ENCODE data around the gene SSBP2.

SSBP2 gene

DNA sequence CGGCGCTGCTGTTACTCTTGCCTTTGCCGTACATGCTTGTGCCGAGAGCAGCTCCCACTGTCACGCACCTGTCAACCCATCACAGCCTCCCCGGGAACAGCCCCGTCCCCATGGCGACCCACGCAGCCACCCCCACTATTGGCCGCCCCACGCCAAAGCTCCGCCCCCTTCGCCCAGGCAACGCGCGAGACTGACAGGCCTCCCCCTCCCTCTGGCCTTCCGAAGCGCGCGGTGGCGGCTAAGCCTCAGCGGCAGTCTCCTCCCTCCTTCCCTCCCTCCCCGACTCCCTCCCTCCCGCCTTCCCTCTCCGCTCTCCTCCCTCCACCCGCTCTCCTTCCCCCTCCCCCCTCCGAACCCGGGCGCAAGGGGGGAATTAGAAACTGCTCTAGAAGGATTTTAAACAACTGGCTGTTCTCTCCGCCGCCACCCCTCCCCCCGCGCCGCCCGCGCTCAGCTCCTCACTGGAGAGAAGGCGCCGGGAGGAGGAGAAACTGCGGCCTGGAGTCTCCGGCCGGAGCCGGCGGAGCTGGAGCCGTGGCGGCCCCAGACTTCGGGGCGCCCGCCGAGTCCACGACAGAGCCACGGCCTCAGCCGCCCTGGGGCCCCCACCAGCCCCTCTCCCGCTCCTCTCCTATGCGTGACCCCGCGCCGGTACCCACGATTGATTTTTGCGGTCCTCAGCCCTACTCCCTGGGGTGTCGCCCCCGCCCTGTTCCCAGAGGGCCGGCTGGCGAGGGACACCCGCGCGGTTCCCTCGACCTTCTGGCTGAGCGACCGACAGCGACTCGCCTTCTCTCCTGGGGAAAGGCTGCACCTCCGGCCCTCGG is at the start of gene SSBP2:
SSBP2 (minus strand) TSS at position 89 of the 827 bp plus-strand sequence; CDS start at position 34, 55 bp downstream.
- DNase-seq: peak; percentile 98

DNA sequence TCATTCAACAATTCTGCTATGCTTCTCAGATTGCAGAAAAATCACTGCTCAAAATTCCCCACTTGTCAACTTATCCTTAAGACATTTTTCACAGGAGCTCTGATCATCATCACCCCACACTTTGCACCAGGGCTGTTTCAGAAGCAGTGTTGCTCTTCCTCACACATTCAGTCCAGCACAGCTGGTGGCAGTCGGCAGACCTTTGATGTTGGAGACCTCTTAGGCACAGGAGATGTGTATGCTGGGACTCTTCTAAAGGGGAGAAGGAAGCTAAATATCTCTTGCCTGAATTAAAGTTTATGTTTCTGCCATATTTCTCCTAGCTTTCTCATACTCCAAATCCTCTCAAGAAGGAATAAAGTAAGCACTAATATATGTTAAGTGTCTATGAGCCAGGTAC is 44.8 kb upstream of the SSBP2 start:
- no peak for DNase-seq

DNA sequence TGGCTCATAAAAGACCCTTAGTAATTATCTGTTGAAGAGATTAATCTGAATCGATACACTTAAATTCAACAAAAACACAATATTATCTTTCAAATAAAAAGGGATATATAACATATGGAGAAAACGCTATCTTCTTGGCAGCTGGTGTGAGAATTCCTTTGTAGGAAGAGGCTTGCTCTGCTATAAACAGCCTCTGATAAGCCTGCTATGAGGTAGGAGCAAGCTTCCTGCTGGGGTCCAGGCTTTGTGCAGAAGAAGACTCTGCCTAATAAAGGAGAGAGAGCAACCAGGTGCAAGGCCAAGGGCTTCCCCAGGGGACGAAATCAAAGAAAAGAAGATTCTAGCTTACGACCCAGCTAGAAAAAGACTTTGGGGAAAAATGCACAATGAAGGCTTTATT is 43.3 kb upstream of the SSBP2 start:
- no peak for DNase-seq

DNA sequence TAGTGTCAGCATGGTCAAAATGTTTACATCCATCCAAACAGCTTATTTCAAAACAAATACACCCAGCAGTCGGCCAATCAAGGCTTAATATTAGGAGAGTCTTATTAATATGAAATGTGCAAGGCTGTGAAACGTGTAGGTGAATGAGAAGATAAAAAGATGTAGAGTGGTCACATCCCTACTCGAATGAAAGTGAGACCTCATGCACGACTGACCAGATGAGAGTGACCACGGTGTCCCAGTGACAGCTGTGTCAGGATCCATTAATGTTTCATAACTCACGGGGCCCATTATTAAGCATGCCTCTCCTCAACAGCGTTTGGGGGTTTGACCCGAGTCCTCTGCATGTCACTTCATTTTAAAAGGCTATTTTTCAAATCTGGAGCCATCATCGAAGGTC is 39.4 kb upstream of the SSBP2 start:
- no peak for DNase-seq

DNA sequence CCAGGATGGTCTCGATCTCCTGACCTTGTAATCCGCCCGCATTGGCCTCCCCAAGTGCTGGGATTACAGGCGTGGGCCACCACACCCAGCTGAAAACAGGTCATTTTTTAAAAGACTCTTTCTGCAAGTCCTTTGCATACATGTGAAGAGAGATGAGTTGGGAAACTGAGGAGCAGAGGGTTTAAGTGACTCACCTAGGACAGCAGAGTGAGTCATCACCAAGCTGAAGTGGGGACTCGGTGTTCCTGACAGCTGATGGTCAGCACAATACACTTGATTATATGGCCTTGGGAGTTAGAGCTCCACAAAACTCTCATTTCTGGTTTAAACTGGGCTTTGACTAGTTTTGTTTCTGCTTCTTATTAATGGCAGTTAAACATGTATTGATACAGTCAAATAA is 38.1 kb upstream of the SSBP2 start:
- DNase-seq: no peak

DNA sequence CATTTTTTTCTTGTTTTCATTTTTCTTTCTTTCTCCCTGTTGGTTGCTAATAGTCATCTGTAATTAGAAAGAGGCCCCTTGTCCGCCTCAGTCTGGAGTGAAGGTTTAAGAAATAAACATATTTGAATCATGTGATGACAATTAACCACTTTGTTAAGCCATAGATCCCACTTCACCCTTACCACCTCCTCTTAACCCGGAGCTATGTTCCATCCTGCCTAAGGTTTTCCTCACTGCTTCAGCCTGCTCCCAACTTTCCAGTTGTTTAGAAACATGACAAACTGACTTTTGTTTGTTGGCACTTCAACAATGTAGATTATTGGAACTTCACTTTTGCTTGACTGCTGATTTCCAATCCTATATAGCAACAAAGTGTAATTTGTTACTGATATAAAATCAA is 37.4 kb upstream of the SSBP2 start:
- DNase-seq: no peak

DNA sequence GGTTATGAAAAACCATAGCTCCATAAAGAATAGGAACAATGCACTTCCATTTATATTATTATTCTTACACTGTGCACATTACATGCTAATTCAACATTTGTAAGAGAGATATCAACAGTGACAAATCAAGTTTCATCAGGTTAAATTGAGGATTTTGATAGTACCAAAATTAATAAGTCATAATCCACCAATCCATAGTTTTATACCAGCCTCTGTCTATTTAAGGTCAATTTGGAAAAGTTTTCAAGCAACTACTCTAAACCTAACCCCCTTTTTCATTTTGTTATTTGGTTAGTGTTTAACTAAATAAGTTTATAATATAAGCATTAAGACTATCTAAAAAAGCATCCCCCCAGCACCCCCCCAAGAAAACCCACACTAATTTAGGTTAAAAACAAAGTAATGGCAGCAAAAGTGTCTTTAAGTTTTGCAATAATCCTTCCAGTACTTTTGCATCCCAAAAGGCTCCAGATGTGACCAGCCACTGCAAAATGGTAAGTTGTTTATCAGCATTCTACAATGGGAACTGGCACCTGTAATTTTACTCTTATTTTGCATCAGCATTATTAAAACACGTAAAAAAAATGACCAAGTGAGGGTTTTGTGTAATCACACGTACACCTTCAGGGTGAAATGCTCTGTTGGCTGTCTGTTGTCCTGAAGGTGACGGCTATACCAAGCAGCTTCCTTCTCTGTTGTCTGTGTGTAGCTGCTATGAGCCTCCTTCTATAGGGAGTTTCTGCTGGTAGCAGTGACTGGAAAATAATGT is 36.8 kb upstream of the SSBP2 start:
- DNase-seq: no peak

DNA sequence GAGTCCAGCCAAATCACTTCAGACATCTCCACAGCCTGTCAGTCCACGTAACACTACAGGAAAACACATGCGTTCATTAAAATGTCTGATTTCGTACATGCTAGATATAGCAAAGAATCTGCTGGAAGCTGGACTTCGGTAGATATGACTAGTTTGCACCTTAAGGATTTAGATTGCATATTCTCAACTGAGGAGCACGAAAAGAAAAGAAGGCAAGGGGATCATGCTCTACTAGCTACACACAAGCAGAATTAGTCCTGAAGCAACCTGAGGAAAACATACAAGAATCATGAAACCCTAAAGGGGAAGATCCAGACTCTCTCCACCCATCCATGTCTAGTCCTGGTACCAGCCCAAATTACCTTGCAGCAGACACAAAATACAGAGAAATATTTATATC is 36.1 kb upstream of the SSBP2 start:
- no peak for DNase-seq

DNA sequence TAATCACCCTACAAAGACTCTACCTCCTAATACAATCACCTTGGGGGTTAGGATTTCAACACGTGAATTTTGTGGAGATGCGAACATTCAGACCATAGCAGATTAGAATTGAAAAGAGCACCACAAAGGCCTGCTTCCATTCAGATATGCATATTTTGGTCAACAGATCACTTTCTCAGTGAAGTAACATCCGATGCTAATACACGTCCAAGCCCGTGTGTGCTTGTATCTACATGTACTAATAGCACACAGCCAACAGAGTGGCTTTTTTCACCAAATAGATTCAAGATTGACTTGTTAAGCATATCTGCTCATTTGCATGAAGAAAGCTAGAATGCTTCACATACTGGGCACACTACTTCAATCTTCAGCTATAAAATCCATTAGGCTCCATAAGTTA is 35.6 kb upstream of the SSBP2 start:
- DNase-seq: no peak

DNA sequence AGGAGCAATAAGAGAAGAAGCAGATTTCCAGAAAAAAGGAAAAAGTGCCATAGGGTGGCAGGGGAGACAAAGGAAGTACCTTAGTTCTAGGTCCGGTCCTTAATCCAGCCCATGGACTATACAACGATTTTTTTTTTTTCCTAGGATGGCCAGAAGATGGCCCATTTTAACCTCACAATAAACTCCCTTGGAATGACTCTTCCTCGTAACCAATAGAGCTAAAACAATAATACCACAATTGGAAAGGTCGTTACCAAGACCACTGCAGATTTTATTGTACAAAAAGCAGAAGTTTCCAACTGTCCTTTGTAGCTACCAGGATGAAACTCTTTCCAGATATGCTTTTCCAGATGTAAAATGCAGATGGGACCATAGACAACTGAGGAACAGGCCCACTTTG is 34.4 kb upstream of the SSBP2 start:
- no peak for DNase-seq

DNA sequence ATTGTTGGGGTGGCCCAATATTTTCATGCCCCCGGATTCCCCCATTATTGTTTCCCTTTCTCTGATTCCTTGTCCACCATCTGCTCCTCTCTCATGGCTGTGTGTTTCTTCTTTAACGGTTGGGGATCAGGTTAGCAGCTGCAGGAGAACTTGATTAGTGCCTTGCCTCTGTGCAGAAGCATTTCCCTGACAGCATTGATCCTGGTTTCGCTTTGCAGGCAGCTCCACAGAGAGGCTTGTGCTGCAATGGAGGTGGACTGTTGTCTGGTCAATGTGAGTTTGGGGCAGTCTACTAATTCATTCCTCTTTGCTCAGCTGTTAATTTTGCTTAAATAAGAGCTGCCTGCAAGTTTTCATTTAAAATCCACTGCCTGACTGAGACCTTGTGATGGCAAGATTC is 32.5 kb upstream of the SSBP2 start:
- DNase-seq: no peak

DNA sequence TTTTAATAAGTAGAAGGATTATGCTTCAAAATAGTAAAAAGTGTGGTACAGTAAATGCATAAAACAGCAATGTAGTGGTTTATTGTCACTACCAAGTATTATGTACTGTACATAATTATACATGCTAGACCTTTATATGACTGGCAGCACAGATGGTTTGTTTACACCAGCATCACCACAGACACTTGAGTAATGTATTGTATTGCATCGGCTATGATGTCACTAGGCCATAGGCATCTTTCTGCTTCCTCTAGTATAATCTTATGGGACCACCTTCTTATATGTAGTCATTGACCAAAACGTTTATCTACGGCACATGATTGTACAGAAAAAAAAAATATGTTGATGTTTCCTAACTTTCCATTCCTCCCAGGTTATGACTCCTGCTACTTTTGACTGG is 31.9 kb upstream of the SSBP2 start:
- no peak for DNase-seq

DNA sequence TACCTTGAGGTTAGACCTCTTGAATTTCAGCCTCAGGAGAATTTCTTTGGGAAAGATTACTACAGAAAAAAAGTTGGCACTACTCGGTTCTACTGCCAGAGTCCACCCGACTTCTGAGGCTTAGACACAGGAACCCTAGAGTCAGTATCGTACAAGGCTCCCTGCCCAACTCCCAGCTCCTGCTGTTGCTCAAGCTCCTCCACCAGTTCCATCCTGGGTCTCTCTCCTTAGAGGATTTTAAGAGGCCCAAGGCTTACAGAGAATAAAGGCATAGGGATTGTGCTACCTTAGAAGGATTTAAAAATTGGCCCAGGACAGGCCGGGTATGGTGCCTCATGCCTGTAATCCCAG is 29.0 kb upstream of the SSBP2 start:
- no peak for DNase-seq

DNA sequence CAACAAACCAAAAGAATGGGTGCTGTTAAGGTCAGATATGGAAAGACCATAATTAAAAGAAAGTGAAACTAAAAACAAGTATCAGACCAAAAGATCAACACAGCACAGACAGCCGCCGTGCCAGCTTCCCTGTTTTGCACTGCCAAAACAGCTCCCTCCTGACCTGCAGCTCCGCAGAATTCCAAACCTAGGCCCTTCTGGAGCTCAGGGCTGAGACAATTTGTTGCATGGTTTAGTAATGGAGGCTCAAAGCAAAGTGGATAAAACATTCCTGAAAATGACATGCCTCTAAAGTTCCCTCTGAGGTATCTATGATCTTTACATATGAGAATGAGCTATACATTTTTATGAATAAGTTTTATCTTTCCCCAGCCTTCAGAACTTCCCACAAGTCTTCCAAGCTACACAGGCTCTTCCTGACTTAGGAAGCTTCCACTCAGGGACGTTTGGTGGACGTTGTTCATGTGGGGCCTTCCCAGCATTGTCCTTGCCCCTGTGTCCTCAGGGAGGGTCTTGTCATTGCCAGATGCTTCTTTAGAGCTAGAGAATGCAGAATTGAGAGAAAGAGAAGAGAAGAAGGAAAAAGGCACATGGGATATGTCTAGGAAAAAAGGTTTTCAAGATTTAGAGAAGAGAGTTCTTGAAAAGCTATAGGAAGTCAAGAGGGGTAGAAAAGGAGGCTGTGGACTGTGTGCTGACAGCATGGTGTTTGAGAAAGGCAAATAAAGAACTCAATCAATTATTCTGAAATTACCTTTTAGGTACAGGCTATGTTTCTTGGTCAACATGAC is 28.4 kb upstream of the SSBP2 start:
- peak; percentile 25 for DNase-seq

DNA sequence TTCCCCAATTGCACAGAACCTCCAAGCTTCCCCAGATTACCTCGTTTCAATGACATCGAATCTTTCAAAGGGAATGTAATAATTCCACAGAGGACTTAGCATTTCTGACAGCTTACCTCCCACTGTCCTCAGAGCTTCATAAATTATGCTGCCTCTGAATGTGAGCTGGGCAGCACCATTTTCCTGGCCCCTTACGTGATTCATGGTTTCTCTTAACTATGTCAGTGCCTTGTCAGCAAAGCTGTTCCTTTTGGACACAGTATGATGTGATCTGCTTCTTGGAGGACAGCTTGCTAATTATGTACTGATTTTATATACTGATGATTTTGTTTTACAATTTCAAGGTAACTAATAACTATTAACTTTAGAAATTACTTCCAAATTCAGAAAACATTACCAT is 27.7 kb upstream of the SSBP2 start:
- DNase-seq: no peak

DNA sequence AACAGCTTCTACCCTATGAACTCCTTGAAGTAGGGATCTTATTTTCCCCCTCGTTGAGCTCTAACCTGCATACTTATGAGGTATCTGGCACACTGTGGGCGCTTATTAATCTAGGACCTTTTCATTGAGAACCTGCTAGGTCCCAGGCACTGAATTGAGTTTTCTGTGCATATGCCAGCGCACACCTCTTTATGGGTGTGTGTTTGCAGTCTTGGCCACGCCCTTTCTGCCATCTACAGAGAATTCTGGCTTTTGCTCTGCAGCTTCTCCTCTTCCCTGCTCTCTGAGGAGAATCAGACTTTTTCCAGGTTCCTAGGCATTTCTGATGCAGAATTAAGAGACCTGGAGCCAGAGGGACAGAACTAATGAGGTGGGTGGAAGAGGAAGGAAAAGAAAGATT is 25.4 kb upstream of the SSBP2 start:
- DNase-seq: no peak

DNA sequence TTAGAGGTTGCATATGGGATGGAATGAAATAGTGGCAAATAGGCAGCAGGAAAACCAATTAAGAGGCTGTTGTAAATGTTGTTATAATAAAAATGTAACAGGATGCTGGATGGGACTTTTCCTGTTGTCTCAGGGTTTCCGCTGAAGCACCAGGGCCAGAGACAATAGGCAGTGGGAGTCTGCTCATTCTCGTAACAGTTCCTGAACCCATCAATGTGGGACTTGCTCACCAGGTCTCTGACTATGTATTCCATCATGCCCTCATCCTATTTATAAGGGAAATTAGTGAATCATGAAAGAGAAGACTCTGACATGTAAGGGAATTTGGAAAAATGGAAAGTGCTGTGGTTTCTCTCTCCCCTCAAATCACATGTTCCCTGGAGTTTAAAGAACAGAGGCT is 23.5 kb upstream of the SSBP2 start:
- DNase-seq: no peak

DNA sequence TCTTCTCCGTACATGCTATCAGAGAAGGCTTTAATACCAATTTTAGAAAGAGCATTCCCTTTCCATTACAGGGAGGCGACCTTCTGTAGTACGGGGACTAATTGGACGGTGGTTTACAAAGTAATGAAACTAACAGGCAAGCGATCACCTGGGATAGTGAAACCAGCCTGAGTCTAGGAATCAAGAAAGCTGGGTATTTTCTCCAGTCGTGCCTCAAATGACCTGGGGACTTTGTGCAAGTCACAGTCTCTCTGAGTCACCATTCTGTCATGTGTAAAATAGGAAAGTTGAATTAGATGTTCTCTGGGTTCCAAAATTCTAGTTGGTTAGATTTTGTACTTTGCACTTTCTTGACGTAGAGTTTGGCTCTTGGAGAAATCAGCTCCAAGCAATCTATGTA is 22.7 kb upstream of the SSBP2 start:
- no peak for DNase-seq

DNA sequence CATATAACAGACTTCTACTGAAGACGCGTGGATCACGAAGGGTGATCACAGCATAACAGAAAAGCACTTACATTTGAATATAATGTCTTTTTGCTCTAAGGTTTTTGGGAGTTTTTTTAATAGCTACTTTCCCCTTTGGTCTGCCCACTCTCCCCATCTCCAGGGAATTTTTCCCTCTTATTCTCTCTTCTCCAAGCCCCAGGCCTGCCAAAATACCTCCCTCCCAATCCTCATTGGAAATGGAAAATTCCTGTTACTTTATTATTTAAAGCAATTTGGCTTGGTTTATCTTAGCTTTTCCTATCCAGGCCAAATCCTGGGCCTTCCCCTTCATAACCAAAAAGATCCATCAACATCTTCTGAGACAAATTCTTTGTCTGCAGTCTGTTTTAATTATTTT is 22.3 kb upstream of the SSBP2 start:
- DNase-seq: no peak

DNA sequence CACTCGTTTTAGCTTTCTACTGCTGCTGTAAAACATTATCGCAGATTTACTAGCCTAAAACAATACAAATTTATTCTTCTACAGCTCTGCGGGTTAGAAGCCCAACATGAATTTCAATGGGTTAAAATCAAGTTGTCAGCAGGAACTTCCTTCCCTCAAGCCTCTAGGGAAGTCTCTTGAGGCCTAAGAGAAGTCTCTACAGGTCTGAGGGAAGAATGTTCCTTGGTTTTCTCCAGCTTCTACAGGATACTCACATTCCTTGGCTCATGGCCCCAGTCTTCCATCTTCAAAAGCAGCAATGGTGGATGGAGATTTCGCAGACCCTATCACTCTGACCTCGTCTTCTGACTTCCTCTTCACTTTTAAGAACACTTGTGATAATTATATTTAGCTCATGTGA is 21.6 kb upstream of the SSBP2 start:
- no peak for DNase-seq

DNA sequence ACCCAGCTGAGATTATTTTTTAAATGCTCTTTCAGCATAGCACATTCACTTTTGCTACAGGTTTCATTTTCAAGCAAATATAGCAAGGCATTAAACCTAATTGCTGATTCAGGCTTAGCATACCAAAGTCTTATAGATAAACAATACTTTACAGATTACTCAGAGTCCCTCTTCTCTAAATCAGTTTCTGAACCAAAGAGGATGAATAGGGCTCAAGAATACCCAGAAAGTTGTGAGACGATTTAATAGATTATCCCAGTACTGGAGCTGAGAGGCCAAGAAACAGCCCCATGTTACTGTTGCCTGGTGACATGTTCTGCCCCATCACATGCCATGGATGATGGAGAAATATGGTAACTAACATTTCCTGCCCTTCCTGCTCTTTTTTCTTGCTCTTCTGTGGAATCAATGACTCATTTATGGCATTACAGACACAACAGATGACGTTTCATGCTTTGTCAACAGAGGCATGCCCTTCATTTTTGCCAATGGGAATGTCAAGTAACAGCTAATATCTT is 18.1 kb upstream of the SSBP2 start:
- DNase-seq: no peak

DNA sequence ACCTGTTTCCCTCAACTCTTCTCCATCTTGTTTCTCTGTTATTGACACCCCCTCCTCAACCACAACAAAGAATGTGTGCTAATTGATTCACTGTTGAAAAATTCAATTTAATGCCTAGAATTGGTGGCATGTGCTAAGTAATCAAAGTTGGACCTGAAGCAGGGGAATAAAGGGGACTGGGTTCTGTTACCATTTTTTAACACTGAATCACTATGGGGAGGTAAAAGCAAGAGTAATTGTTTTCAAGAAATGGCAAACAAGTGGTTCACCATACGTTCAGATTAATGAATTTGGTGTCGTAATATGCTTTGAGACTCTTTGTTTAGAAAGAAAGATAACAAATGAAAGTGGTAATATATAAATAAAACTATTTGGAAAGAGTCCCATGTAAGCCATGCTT is 17.0 kb upstream of the SSBP2 start:
- DNase-seq: no peak

DNA sequence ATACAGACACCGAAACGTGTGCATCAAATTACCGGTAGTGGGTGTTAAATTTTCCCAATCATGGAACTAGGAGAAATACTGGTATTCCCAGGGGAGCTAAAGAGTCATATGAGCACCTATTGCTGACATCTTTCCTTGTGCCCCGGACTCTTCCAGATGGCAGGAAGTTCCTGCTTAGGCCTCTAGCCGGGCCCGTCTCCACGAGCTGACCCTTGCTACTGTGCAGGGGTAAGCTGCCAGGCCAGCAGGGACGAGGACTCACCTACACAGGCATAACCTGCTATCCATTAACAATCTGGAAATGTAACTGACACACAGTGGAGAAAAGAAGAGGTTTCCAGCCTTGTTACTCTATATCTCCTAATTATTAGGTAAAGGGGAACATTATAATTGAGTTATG is 16.2 kb upstream of the SSBP2 start:
- DNase-seq: no peak

DNA sequence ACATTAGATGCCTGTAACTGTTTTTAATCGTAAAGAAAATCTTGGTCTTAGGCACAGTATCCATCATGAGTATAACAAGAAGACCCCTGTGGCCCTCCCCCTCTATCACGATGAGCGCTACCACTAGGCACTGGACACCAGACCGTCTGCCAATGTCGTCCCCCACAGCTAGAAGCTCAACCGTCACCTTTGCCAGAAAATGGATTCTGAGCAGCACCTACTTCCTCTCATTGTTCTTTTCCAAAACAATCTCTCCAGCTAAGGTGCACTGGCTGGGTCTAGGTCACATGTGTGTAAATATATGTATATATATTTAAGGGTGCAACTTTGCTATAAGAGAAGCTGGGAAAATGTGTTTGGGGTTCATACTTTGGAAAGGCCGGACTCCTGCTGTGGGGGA is 15.7 kb upstream of the SSBP2 start:
- no peak for DNase-seq

Data from CD4-positive, alpha-beta T cell treated with Interleukin-15 for 1 hour (primary cell).